GM08714 (cell line): ENCODE data around the gene CDK8.

ENCODE experiments used
- H3K4me3 ChIP-seq: fragments of 200-500 bp; sonication (Bioruptor generic); 2 replicates; pipeline ENCODE4 v1.5.1; 2014; ENCODE audit warnings: mild to moderate bottlenecking, low read length, inconsistent platforms
- ZNF274 ChIP-seq: IDR thresholded peaks from 2 replicates; pipeline ENCODE4 v1.6.1; 2012; ENCODE audit warnings: mild to moderate bottlenecking, low read depth, low read length

The CDK8 gene

GRCh38 chr13:26253787-26254582 is at the start of gene CDK8:
Gene CDK8, plus strand, starts transcription at chr13:26254129. Its CDS starts 513 bp downstream, at chr13:26254642.
- no peak for TF ChIP-seq ZNF274
- peak within 1 kb of the TSS; percentile 99 for H3K4me3 ChIP-seq

GRCh38 chr13:26208287-26208686 is 45.6 kb upstream of the CDK8 start:
- H3K4me3 ChIP-seq, result no peak overlapping the region
- TF ChIP-seq ZNF274, result no peak

- TF ChIP-seq ZNF274, result no peak
- no peak overlapping the region for H3K4me3 ChIP-seq
These were observed 40.6 kb upstream of the CDK8 start for GRCh38 chr13:26213345-26213744.

- no peak overlapping the region for H3K4me3 ChIP-seq
- no peak for TF ChIP-seq ZNF274
These were observed 39.9 kb upstream of the CDK8 start for GRCh38 chr13:26213982-26214381.

DNA sequence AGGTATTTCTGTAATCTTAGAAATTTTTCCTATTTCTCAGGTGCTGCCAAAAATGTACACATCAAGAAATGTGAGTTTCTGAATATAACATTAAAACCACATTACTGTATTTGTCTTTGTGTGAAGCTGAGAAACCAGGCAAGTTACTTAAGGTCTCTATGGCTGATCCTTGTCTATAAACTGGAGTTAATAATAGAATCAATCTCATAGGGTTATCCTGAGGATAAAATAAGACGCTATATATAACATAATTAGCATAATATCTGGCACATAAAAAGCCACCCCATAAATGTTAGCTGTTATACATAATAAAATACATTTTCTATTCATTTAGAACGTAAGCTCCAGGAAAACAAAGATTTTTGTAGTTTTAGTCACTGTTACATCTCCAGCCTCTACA is 37.9 kb upstream of the CDK8 start:
- H3K4me3 ChIP-seq, result no peak overlapping the region
- TF ChIP-seq ZNF274, result no peak

GRCh38 chr13:26219726-26220125 is 34.2 kb upstream of the CDK8 start:
- no peak for TF ChIP-seq ZNF274
- H3K4me3 ChIP-seq, result no peak overlapping the region; the same call in 1 of the 2 replicates

DNA sequence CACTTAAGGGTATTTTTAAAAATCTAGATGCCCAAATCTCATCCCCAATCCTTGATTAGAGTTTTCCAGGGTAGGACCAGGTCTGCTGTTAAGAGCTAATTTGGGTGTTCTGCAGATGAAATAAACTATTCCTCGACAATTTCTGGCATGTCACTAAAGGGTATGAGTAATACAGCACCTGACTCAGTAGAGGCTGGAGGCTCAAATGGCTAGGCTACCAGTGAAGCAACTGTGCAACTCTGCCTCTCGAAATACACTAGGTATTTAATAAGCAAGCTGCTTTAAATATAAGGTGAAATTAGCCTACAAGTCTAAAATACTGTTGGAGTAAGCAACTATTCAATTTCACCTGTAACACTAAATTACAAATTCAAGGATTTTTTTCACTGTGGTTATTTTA is 33.4 kb upstream of the CDK8 start:
- H3K4me3 ChIP-seq, result peak overlapping the region; percentile 67
- TF ChIP-seq ZNF274, result no peak

DNA sequence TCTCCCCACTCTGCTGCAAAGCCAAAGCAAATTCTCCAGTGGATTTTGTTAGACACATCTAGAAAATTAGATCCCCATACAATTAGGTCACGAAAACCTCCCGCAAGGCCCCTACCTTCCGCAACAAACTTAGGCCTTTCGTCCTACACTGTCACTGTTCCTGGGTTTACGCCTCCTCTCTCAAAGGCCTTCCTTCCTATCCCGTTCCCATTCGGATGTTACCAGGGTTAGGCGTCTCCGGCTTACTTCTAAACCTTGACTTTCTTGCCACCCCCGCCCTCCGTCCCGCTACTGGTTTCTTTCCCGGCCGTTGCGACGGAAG is 32.6 kb upstream of the CDK8 start:
- peak overlapping the region; percentile 67 for H3K4me3 ChIP-seq
- TF ChIP-seq ZNF274, result no peak

- no peak for TF ChIP-seq ZNF274
- H3K4me3 ChIP-seq, result peak within 1 kb of the TSS; percentile 67
These were observed 32.0 kb upstream of the CDK8 start, which contains the start of gene RNF6 for GRCh38 chr13:26221721-26222519. Gene RNF6, minus strand, starts transcription at chr13:26222314. Its CDS starts 2,665 bp downstream, at chr13:26219649.

DNA sequence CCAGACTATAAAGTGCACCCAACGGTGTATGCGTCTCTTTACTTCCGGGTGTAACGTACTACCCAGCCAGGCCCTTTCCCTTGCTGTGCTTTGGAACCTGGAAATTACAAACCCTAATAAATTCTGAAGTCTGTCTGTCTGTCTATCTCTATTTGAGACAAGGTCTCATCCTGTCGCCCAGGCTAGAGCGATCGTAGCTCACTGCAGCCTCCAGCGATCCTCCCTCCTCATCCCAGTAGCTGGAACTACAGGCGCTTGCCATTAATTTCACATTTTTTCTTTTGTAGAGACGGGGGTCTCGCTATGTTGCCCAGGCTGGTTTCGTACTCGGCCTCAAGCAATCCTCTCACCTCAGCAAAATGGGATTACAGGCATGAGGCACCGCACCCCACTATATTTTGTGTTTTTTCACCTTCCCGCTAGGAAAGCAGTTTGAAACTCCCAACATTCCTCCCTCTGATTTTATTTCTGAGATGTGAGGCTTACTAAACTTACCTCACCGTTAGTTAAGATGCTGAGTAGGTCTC is 31.3 kb upstream of the CDK8 start:
- peak overlapping the region; percentile 67 for H3K4me3 ChIP-seq
- TF ChIP-seq ZNF274, result no peak

DNA sequence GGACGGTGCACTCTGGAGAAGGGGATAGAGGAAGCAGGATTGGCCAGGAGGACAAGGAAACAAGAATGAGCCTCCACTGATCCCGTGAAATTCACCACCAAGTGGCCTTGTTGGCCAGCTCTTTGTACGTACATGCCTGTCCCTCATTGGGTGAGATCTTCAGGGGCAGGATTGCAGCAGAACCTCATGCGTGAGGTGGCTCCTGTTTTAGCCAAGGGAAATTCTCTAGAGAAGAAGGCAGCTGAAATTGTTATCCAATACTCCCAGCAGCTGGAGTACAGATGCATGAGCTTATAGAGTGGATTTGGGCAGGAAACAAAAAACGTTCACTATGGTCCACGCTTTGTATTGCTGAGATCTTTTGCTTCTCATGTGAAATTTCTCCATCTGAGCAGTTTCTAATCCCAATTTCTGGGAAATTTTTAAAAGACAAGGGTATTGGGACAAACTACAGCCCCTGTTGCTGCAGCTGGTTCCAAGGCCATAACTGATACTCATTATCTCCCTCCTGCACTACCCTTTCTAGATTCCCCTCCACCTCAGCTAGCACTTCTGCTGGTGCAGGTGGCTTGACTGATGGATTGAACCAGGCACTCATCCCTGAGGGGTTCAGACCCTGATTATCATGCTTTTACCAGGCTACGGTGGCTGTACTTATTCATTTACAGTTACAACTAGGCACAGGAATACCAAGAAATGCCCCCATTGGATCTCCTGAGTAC is 27.9 kb upstream of the CDK8 start:
- no peak overlapping the region for H3K4me3 ChIP-seq
- no peak for TF ChIP-seq ZNF274

GRCh38 chr13:26227166-26227971 is 26.6 kb upstream of the CDK8 start:
- TF ChIP-seq ZNF274, result no peak

GRCh38 chr13:26228096-26228495 is 25.8 kb upstream of the CDK8 start:
- TF ChIP-seq ZNF274, result no peak
- no peak overlapping the region for H3K4me3 ChIP-seq

More at GRCh38 chr13:26227166-26227971, 26.6 kb upstream of the CDK8 start:
- no peak overlapping the region for H3K4me3 ChIP-seq
